ENCODE measurements around the gene HOXA13.

- TF ChIP-seq CTCF (IDR thresholded peaks at IDR 0.05) (no peak), POLR2A (IDR thresholded peaks at IDR 0.05) (no peak), EP300 (IDR thresholded peaks at IDR 0.05) (no peak)
Measured at GRCh38 chr7:27149842-27150567, 49.9 kb downstream of the HOXA13 start.

All from upper lobe of left lung (tissue), 4 donors.